Measurements from ENCODE around the gene ADGRF5.

ADGRF5 gene, protein sequence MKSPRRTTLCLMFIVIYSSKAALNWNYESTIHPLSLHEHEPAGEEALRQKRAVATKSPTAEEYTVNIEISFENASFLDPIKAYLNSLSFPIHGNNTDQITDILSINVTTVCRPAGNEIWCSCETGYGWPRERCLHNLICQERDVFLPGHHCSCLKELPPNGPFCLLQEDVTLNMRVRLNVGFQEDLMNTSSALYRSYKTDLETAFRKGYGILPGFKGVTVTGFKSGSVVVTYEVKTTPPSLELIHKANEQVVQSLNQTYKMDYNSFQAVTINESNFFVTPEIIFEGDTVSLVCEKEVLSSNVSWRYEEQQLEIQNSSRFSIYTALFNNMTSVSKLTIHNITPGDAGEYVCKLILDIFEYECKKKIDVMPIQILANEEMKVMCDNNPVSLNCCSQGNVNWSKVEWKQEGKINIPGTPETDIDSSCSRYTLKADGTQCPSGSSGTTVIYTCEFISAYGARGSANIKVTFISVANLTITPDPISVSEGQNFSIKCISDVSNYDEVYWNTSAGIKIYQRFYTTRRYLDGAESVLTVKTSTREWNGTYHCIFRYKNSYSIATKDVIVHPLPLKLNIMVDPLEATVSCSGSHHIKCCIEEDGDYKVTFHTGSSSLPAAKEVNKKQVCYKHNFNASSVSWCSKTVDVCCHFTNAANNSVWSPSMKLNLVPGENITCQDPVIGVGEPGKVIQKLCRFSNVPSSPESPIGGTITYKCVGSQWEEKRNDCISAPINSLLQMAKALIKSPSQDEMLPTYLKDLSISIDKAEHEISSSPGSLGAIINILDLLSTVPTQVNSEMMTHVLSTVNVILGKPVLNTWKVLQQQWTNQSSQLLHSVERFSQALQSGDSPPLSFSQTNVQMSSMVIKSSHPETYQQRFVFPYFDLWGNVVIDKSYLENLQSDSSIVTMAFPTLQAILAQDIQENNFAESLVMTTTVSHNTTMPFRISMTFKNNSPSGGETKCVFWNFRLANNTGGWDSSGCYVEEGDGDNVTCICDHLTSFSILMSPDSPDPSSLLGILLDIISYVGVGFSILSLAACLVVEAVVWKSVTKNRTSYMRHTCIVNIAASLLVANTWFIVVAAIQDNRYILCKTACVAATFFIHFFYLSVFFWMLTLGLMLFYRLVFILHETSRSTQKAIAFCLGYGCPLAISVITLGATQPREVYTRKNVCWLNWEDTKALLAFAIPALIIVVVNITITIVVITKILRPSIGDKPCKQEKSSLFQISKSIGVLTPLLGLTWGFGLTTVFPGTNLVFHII (N-terminal part only)
- total RNA-seq = 0 to 0.72 (median 0) reads per million in 4 experiments

DNA sequence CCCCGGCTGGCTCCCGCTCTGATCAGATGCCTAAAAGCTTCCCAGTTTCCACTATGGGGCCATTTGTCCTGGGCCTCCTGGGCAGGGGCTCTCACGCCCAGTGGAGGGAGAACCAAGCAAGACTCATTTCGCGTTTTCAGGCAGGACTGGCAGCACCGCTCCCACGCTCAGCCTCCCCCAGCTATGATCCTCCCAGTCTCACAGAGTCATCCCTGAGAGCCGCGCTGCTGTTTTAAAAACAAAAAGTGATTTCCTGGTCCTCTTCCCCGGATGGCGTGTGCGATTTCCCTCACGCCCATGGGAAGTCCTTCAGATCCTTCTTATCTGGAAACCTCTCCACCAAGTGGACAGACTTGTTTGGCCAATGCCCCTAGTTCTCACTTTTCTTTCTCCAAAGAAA, at the start of gene ADGRF5:
Gene ADGRF5 (minus strand): TSS at position 208 of the 400 bp plus-strand sequence. CDS start 15,176 bp downstream, outside the sequence.
- no peak for DNase-seq

DNA sequence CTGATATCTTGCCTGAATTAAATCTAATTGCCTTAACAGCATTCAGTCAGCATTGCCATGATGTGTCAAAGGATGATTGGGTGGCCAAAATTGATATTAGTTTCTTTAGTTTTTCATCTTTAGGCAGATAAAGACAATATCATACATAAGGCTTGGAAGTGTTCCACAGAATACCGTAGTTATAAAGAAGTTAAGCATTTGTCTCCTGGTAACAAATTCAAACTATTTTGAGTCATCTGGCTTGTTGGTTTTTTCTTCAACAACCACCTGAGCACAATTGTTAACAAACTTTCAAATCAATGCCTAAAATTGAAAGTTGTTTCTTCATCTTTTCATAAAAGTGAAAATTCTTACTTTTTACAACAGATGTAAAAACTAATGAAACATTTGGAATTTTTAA, 47.5 kb upstream of the ADGRF5 start:
- no peak for DNase-seq

DNA sequence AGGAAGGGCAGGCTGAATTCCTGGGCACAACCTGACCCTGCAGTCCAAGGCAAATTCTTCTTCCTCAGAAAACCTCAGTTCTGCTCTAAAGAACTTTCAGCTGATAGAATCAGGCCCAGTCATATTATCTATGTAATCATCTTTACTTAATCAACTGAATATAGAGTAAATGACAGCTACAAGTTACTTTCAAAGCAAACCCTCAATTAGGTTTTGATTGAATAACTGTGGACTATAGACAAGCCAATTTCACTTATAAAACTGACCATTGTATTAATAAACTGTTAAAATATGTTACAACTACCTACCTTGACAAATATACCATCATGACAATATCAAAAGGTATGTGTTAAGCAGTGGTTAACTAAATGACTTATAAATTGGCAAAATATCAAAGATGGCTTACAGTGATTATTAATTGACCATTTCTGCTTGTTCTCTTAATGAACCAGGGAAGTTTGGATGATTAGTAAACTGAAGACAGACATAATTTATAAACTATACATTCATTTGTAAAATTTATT, 46.1 kb upstream of the ADGRF5 start:
- no peak for DNase-seq

DNA sequence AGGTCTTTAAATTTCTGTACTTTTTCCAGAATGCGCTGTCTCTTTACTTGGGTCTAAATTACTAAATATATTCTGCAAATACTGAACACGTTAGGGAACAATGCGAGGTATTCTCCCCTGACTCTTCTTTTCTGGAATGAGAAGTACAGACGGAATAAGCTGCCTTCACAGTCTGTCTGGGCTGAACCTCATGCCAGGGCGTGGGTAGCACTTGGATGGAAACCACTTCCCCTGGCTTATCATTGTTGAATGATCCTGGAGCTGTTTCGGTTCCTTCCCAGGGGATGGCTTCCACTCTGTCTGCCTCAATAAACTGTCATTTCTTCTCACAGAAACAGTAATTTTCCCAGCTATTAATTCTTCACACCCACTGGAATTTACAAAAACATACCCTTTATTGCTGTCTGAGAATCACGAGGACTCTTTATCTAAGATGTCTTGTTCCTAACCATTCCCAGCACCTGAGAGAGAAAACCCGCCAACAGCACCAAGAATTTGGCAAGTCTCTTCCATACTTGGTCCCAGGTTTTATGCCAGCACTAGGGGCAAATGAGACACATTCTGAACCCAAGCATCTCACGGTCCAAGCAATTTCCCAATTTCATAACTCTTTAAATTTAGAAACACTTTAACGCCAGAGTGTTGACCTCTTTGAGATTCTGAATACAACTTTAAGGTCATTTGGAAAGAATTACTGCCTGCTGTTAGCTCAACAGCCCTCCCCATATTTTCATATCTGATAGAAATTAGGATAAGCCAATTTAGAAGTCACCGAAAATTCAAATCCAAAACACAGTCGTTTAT, 43.2 kb upstream of the ADGRF5 start:
- DNase-seq = no peak

DNA sequence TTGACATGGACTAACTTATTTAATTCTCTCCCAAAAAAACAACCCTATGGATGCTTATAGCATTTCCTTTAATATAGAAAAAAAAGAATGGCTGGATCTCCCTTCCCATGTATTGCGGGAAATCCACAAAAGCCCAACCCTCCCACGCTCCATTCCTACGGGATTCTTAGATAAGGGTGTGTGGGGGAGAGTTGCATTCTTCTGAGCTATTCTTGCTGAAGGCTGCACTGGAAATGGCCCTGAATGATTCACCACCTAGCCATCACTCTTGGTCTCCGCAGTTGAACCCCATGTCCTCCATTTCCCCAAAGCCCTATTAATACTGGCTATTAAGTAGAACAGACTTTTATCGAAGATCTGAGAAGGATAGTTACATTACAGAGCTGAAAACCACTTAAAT, 41.9 kb upstream of the ADGRF5 start:
- no peak for DNase-seq

DNA sequence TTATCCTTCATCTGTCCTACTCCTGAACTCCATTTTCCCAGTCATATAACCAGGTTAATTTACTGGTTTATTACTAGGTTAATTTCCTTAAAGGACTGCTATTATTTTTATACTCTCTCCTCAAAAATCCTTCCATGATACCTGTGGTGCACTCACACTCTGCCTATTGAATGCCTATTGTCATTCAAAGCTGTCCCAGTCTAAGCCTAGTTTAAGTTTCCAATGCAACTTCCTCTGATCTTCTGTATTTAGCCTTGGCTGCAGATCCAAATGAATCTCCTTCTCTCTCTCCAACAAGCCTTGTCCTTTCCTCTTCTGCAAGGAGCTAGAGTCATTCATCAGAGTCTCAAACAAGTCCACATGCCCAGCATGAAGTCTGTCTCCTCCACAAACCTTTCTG, 41.3 kb upstream of the ADGRF5 start:
- DNase-seq = no peak

DNA sequence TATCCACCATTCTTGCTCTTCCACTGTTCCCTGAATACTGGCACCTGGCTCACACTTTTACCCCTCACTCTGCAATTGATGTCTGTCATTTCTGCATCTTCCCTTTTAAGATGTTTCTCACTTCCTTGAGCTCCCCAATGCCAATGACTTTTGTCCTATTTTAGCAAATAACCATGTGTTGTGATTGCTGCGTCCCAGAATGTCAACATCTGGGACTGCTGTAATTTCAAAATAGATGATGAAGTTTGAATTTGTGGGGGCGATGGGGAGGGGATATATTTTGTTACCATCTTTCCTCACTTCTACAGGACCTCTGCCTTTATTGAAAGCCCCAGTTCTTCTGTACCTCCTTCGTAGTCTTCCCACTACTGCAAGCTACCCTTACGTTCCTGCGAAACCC, 40.0 kb upstream of the ADGRF5 start:
- DNase-seq = no peak

DNA sequence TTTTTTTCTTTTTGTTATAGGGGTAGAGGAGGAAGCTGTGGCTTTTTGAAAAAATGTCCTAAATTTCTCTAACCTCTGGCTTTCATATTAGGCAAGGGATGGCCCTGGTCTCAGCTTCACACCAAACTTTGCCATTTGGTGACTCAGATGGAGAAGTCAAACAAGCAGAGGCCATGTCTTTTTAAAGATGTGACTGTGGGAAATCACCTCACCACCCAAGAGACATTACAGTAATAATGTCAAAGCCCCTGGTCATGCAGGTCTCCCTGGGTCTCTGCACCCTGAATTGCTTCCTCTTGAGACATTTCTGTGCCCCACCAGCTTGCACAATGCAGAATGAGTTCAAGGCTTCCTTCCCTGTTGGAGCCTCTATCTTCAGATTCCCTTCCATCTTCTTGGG, 39.5 kb upstream of the ADGRF5 start:
- DNase-seq = no peak

DNA sequence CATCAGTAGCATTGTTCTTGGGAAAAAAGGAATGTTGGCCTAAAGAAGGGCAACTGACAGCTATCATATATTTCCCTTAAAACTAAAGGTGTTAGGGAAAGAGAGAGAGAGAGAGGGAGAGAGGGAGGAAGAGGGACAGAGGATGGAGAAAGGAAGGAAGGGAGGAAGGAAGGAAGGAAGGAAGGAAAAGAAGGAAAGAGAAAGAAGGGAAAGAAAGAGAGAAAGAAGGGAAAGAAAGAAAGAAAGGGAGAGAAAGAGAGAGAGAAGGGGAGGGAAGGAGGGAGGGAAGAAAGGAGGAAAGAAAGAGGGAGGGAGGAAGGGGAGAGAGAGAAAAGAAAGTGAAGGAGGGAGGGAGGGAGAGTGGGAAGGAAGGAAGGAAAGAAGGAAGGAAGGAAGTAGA, 37.7 kb upstream of the ADGRF5 start:
- DNase-seq = no peak

DNA sequence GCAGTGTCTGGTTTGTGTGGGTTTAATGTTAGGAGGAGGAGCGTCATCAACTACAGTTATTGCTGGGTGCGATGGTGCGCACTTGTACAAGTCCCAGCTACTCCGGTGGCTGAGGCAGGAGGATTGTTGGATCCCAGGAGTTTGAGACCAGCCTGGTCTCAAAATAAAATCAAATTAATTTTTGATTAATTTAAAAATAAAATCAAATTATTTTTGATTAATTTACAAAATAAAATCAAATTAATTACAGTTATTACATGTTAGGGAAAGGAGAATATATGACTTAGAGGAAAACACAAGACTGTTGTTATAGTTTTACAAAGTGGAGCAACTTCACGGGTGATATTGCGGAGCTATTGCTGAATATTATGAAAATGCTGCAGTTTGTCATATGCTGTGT, 34.7 kb upstream of the ADGRF5 start:
- no peak for DNase-seq

DNA sequence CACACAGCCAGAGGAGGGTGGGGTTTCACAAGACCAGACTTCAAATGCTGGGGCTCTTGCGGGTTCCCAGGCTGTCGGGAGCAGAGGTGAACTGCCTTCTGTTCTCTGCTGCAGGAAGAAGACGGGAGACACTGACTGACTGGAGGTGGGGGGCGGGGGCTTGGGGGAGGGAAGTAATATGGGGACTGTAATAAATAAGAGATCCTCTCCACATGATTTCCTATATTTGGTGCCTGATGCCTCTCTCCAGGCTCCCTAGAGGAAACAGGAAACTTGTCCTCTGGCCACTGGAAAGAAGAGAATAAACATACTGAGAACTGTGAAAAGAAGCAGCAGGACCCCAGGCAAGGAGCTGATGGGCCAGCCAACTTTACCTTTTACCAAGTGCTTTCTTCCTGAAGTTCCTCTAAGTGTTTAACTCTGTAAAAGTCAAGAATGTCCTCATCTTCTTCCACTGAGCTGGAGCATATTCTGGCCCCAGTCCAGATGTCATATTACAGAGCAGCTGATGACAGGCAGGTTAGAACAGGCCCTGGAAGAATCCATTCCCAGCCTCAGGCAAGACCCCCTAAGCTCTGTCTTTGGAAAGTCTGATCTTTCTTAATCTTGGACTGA, 33.2 kb upstream of the ADGRF5 start:
- DNase-seq = no peak

DNA sequence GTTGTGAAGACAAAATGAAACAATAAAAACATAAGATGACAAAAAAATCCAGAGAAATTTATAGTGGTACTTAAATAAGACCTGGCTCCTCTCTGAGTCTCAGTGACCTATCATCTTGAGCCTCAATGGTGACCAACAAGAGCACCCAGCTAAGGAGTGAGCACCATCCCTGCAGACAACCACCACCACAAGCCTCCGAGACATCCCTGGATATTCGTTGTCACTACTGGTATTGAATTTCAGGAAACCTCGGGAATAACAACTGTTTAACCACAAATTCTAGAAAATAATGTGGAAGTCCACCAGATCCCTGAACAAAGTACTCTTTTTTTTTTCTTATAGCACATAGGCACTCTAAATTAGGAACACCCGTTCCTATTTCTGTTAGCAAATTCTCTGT, 32.2 kb upstream of the ADGRF5 start:
- DNase-seq = no peak

DNA sequence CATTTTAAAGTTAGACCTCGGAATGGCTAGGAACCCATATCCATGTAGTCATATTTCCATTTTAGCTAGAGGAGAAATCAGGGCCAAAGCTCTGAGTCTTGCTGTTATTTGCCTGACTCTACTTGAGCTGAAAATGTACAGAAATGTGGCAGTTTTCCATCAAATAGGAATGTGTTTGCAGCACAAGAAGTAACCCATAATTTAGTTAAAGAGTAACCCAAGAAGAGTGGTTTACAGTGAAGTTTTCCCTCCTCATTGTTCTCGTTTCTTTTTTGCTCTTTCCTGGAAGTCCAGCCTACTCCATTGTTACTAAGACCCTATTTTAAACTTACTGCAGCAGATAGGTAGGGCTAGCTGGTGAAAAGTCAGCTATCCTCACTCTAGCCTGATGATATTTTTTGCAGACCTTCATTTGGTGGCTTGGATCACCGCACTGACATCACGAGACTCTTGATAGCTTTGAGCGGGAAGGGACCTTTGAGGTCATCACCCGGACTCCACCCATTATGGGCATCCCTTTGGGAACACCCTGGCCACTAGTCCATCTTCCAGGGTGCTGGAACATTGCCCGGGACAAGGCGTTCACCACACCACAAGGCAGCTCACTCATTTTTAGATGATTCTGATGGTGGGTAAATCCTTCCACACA, 28.0 kb upstream of the ADGRF5 start:
- no peak for DNase-seq

DNA sequence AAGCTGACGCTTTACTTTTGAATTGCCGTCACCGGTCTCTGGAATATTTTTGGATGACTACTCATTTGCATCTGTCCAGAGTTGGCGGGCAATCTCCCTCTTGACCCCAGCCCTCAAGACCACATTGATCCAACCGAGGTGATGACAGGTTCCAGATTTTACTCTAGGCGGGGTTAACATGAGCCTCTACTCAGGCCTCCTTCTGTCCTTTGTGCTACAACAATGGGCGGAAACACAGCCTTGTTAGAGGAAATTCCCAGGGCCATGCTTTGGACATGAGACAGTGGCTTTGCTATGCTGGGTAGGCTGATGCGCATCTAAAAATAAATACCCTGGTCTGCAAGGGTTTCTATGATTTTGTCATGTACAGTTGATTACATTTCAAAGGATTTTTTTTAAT, 27.0 kb upstream of the ADGRF5 start:
- no peak for DNase-seq

DNA sequence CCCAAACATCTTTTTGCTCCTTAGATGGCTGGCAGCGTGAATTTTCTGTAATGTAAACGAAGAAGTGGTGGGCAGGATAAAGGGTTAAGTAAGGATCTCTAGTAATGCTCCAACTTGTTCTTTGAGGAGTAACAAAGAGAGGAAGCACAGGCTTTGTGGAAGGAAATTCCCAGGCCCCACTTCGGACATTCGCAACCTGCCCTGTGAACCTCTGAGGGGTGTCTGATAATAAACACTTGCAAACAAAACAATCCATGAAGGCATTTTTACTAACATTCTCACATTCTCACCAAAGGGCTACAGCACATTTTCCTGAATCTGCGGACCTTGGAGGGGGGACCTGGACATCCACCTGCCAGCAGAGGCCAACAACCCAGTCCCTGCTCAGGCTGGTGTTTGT, 25.8 kb upstream of the ADGRF5 start:
- no peak for DNase-seq

DNA sequence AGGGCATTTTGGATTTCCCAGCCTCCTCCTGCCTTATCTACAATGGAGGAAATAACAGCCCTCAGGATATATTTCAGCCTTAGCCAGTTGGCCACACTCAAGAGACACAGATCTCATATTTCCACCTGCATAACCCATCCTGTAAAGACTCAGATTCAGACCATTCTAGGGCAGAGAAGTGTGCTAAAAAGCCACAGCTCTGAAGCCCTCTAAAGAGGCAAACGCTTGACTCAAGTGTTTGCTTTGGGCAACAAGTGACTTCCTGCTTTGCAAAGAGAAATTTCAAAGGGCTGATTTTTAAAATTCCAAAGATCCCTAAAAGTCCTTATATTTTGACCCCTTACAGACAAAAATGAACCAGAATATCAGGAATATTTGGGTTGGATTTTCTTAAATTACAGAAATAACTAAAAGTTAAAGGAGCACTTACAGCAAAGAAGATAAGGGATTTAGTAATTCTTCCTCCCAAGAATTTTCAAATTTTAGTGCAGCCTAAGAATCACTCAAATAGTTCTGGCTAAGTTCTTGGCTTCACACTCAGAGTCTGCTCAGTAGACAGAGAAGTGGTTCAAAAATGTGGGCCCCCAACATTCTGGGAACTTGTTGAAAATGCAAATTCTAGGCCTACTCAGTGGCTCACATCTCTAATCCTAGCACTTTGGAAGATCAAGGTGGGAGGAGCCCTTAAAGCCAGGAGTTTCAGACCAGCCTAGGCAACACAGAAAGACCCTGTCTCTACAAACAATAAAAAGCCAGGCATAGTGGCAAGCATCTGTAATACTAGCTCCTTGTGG, 18.9 kb upstream of the ADGRF5 start:
- DNase-seq = no peak

DNA sequence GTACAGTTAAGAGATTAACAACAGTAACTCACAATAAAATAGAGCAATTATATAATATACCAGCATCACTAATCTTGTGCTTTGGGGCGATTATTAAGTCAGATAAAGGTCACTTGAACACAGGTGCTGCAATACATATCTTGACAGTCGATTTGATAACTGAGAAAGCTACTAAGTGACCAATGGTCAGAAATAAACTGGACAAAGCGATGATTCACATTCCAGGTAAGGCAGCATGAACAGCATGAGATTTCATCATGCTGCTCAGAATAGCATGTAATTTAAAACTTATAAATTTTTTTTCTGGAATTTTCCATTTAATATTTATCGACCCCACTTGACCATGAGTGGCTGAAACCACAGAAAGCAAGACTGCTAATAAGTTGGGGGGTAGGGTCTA, 15.9 kb upstream of the ADGRF5 start:
- DNase-seq = no peak

DNA sequence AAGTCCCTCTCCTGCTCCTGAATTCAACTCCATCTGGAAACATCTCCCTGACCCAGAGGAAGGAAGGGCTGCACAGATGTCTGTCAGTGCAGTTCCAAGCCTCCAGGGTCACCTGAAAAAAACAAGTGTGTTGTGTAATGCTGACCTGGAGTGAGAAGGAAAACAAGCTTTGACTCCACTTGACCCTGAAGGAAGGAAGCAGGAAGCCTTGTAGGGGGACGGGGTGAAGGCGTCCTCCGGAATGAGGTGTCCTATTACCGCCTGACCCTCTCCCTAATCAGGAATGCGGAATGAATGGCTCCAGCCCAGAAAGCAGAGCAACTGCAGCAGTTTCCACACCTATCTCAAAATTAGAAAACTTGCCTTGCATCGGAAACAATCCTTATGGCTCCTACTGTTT, 13.9 kb upstream of the ADGRF5 start:
- no peak for DNase-seq

DNA sequence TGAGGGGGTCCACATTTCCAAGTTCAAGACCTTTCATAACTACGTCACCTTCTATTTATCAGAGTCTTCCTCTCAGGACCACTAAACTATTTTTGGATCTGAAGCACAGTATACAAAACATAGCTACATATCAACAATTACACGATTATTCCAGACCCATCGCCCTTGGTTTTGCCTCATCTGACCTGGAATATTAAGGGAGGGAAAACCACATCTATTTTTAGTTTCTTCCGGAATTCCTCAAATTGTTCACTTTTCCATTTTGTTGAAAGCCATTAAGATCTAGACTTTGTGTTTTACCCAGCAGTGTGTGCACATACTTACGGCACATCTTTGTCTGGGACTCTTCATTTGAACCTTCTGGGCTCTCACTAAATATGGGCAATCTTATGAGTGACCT, 12.0 kb upstream of the ADGRF5 start:
- no peak for DNase-seq
